Measurements from ENCODE around the gene CBLB. TPM values are rescaled to one million over a fixed set of nuclear protein-coding genes. Genes with fewer than 3 reads are reported as not detected.

The CBLB gene
- total RNA-seq, 2 experiments from 2014 or later: 146 to 157 TPM

GRCh38 chr3:105775368-105775767 is 93.4 kb downstream of the CBLB start:
- Mint-ChIP-seq H3K27ac (peak overlapping the region; percentile 44), H3K27me3 (no peaks in the 10 kb centered on the region), H3K4me3 (peak overlapping the region; percentile 44), H3K4me1 (peaks cover 60% of the 10 kb centered on the region), H3K9me3 (peaks cover 5% of the 10 kb centered on the region), H3K36me3 (peaks cover 70% of the 10 kb centered on the region)
- no peak for DNase-seq
- ATAC-seq (ENCODE audit: low read depth): no peak
- POLR2A ChIA-PET: no interaction called here

GRCh38 chr3:105774444-105775180 is 94.2 kb downstream of the CBLB start:
- no peak for DNase-seq
- peaks cover 71% of the 10 kb centered on the region for H3K36me3 Mint-ChIP-seq
- peak; percentile 46 for ATAC-seq (ENCODE audit: low read depth)
- H3K27ac Mint-ChIP-seq: peak overlapping the region; percentile 57
- peak overlapping the region; percentile 40 for H3K4me3 Mint-ChIP-seq
- H3K4me1 Mint-ChIP-seq: peaks cover 63% of the 10 kb centered on the region
- H3K27me3 Mint-ChIP-seq: no peaks in the 10 kb centered on the region
- POLR2A ChIA-PET: no interaction called here
- H3K9me3 Mint-ChIP-seq: peaks cover 5% of the 10 kb centered on the region

- ATAC-seq (ENCODE audit: low read depth) (peak; percentile 21), DNase-seq (no peak)
- peaks cover 83% of the 10 kb centered on the region for H3K36me3 Mint-ChIP-seq
- no peak overlapping the region for H3K4me3 Mint-ChIP-seq
- POLR2A ChIA-PET: no interaction called here
- peaks cover 71% of the 10 kb centered on the region for H3K4me1 Mint-ChIP-seq
- peaks cover 6% of the 10 kb centered on the region for H3K9me3 Mint-ChIP-seq
- peak overlapping the region; percentile 38 for H3K27ac Mint-ChIP-seq
- H3K27me3 Mint-ChIP-seq: no peaks in the 10 kb centered on the region
Observed at GRCh38 chr3:105773291-105773690, 95.5 kb downstream of the CBLB start.

GRCh38 chr3:105772635-105773034 is 96.2 kb downstream of the CBLB start:
- peaks cover 84% of the 10 kb centered on the region for H3K36me3 Mint-ChIP-seq
- H3K4me1 Mint-ChIP-seq: peaks cover 74% of the 10 kb centered on the region
- H3K27me3 Mint-ChIP-seq: no peaks in the 10 kb centered on the region
- DNase-seq: no peak
- peak overlapping the region; percentile 38 for H3K27ac Mint-ChIP-seq
- peaks cover 6% of the 10 kb centered on the region for H3K9me3 Mint-ChIP-seq
- POLR2A ChIA-PET: no interaction called here
- ATAC-seq (ENCODE audit: low read depth): no peak
- H3K4me3 Mint-ChIP-seq: no peak overlapping the region

GRCh38 chr3:105771392-105771791 is 97.4 kb downstream of the CBLB start:
- no peaks in the 10 kb centered on the region for H3K27me3 Mint-ChIP-seq
- H3K4me3 Mint-ChIP-seq: peak overlapping the region; percentile 20
- H3K36me3 Mint-ChIP-seq: peaks cover 75% of the 10 kb centered on the region

GRCh38 chr3:105770410-105770809 is 98.4 kb downstream of the CBLB start:
- POLR2A ChIA-PET: no interaction called here
- Mint-ChIP-seq H3K4me1 (peaks cover 76% of the 10 kb centered on the region), H3K36me3 (peaks cover 67% of the 10 kb centered on the region), H3K4me3 (no peak overlapping the region), H3K27ac (peak overlapping the region; percentile 4), H3K9me3 (peaks cover 6% of the 10 kb centered on the region), H3K27me3 (no peaks in the 10 kb centered on the region)
- ATAC-seq (ENCODE audit: low read depth): no peak
- no peak for DNase-seq

More at GRCh38 chr3:105771392-105771791, 97.4 kb downstream of the CBLB start:
- POLR2A ChIA-PET: no interaction called here
- ATAC-seq (ENCODE audit: low read depth): no peak
- H3K9me3 Mint-ChIP-seq: peaks cover 6% of the 10 kb centered on the region
- H3K27ac Mint-ChIP-seq: peak overlapping the region; percentile 68
- DNase-seq: no peak
- H3K4me1 Mint-ChIP-seq: peaks cover 72% of the 10 kb centered on the region

GRCh38 chr3:105767776-105768175 is 101.0 kb downstream of the CBLB start:
- ATAC-seq (ENCODE audit: low read depth) (no peak), DNase-seq (no peak)
- H3K36me3 Mint-ChIP-seq: peaks cover 63% of the 10 kb centered on the region
- no peaks in the 10 kb centered on the region for H3K27me3 Mint-ChIP-seq
- POLR2A ChIA-PET: interaction anchor here (1.5 kb wide), 1 partner anchor 14 kb away, joined by 4 read pairs; no protein-coding TSS in a partner anchor
- peak overlapping the region; percentile 78 for H3K27ac Mint-ChIP-seq
- H3K4me3 Mint-ChIP-seq: peak overlapping the region; percentile 72
- peaks cover 79% of the 10 kb centered on the region for H3K4me1 Mint-ChIP-seq
- peaks cover 12% of the 10 kb centered on the region for H3K9me3 Mint-ChIP-seq

GRCh38 chr3:105767216-105767615 is 101.6 kb downstream of the CBLB start:
- Mint-ChIP-seq H3K4me1 (peaks cover 75% of the 10 kb centered on the region), H3K27ac (peak overlapping the region; percentile 81), H3K9me3 (peaks cover 13% of the 10 kb centered on the region), H3K36me3 (peaks cover 63% of the 10 kb centered on the region), H3K27me3 (no peaks in the 10 kb centered on the region), H3K4me3 (peak overlapping the region; percentile 72)
- ATAC-seq (ENCODE audit: low read depth): no peak
- POLR2A ChIA-PET: interaction anchor here (1.5 kb wide), 1 partner anchor 14 kb away, joined by 4 read pairs; no protein-coding TSS in a partner anchor
- no peak for DNase-seq

- peak overlapping the region; percentile 71 for H3K4me3 Mint-ChIP-seq
- H3K9me3 Mint-ChIP-seq: peaks cover 17% of the 10 kb centered on the region
- POLR2A ChIA-PET: interaction anchor here (0.6 to 1.3 kb wide), 5 partner anchors 11 to 102 kb away, joined by 3 to 7 read pairs (median 3); no protein-coding TSS in a partner anchor
Observed at GRCh38 chr3:105765308-105765639, 103.5 kb downstream of the CBLB start.

GRCh38 chr3:105764378-105765307 is 104.2 kb downstream of the CBLB start:
- Mint-ChIP-seq H3K4me3 (peak overlapping the region; percentile 77), H3K27me3 (no peaks in the 10 kb centered on the region), H3K27ac (peak overlapping the region; percentile 89), H3K9me3 (peaks cover 17% of the 10 kb centered on the region), H3K36me3 (peaks cover 62% of the 10 kb centered on the region), H3K4me1 (peaks cover 64% of the 10 kb centered on the region)
- ATAC-seq (ENCODE audit: low read depth) (peak; percentile 71), DNase-seq (no peak)
- POLR2A ChIA-PET: interaction anchor here (0.6 to 1.5 kb wide), 6 partner anchors 11 to 104 kb away, joined by 3 to 7 read pairs (median 3); partner anchors contain the start of gene CBLB

More at GRCh38 chr3:105765308-105765639, 103.5 kb downstream of the CBLB start:
- no peak for DNase-seq
- no peak for ATAC-seq (ENCODE audit: low read depth)
- no peaks in the 10 kb centered on the region for H3K27me3 Mint-ChIP-seq
- H3K27ac Mint-ChIP-seq: peak overlapping the region; percentile 89
- peaks cover 64% of the 10 kb centered on the region for H3K36me3 Mint-ChIP-seq
- peaks cover 65% of the 10 kb centered on the region for H3K4me1 Mint-ChIP-seq

- H3K4me3 Mint-ChIP-seq: peak overlapping the region; percentile 49
- peaks cover 62% of the 10 kb centered on the region for H3K36me3 Mint-ChIP-seq
- POLR2A ChIA-PET: interaction anchor here (1.3 to 1.5 kb wide), 2 partner anchors 76 to 105 kb away, joined by 3 to 5 read pairs; partner anchors contain the start of gene CBLB
- ATAC-seq (ENCODE audit: low read depth) (no peak), DNase-seq (no peak)
- peaks cover 63% of the 10 kb centered on the region for H3K4me1 Mint-ChIP-seq
- H3K9me3 Mint-ChIP-seq: peaks cover 17% of the 10 kb centered on the region
- no peaks in the 10 kb centered on the region for H3K27me3 Mint-ChIP-seq
- H3K27ac Mint-ChIP-seq: peak overlapping the region; percentile 89
Observed at GRCh38 chr3:105763659-105764036, 105.2 kb downstream of the CBLB start.

GRCh38 chr3:105762749-105763658 is 105.8 kb downstream of the CBLB start:
- Mint-ChIP-seq H3K4me3 (no peak overlapping the region), H3K36me3 (peaks cover 63% of the 10 kb centered on the region), H3K4me1 (peaks cover 60% of the 10 kb centered on the region), H3K27me3 (no peaks in the 10 kb centered on the region), H3K9me3 (peaks cover 16% of the 10 kb centered on the region), H3K27ac (peak overlapping the region; percentile 89)
- POLR2A ChIA-PET: interaction anchor here (1.3 to 1.5 kb wide), 2 partner anchors 75 to 106 kb away, joined by 3 to 5 read pairs; partner anchors contain the start of gene CBLB
- no peak for DNase-seq
- ATAC-seq (ENCODE audit: low read depth): no peak

Measured in activated naive CD8-positive, alpha-beta T cell treated with anti-CD3 and anti-CD28 coated beads, Interleukin-2, amount 10 ng/mL, durations not matched to agents 7 days and 5 days (primary cell).